ENCODE measurements around the gene PLCL2. TPM values are rescaled to one million over a fixed set of nuclear protein-coding genes. Genes with fewer than 3 reads are reported as not detected.

Gene PLCL2
- total RNA-seq, 1 experiment from 2014 or later = 32.1 TPM

GRCh38 chr3:17038900-17039553 lies 154.3 kb downstream of the PLCL2 start:
- Histone ChIP-seq H3T11ph (ENCODE audit: low read length) (no peak overlapping the region), H4K20me1 (ENCODE audit: control insufficient read depth, insufficient read depth, insufficient read length) (no peaks in the 10 kb centered on the region), H2AK5ac (ENCODE audit: insufficient read length, low read length) (no peak overlapping the region), H3K79me1 (ENCODE audit: insufficient read depth, low read depth, low read length, poor library complexity, severe bottlenecking) (no peaks in the 10 kb centered on the region), H4K5ac (ENCODE audit: insufficient read length, low read depth, low read length) (no peak overlapping the region), H3K23ac (ENCODE audit: insufficient read length, low read depth, low read length) (no peak overlapping the region), H2AFZ (ENCODE audit: low read length) (no peak overlapping the region), H2BK12ac (ENCODE audit: insufficient read length, low read depth, low read length) (no peak overlapping the region), H2BK15ac (ENCODE audit: low read depth, low read length) (no peak overlapping the region), H3K56ac (ENCODE audit: insufficient read length, low read depth, low read length) (no peak overlapping the region), H3K23me2 (ENCODE audit: insufficient read length, low read depth, low read length, poor library complexity, severe bottlenecking) (no peaks in the 10 kb centered on the region), H2BK120ac (ENCODE audit: low read depth, low read length, poor library complexity, severe bottlenecking) (no peak overlapping the region), H3K18ac (ENCODE audit: insufficient read length, low read depth, low read length) (no peak overlapping the region), H3K14ac (ENCODE audit: insufficient read depth, low read length) (no peak overlapping the region), H2BK20ac (ENCODE audit: low read depth, low read length, poor library complexity, severe bottlenecking) (no peak overlapping the region), H3K4me2 (ENCODE audit: insufficient read depth, insufficient read length, low read length) (no peak overlapping the region), H3K9ac (ENCODE audit: extremely low read depth, insufficient read length, low read length) (no peak overlapping the region), H4K91ac (ENCODE audit: insufficient read length, low read depth, low read length) (no peak overlapping the region), H3K9me3 (ENCODE audit: control insufficient read depth, low read depth, low read length) (no peaks in the 10 kb centered on the region), H3K27ac (ENCODE audit: insufficient read length, low read depth, low read length) (no peak overlapping the region), H4K8ac (replicated peaks; ENCODE audit: insufficient read length, low read depth, low read length) (no peak overlapping the region), H3K4me1 (ENCODE audit: insufficient read depth, low read length) (no peaks in the 10 kb centered on the region), H3K79me2 (ENCODE audit: insufficient read depth, low read length) (no peaks in the 10 kb centered on the region), H2BK5ac (ENCODE audit: insufficient read length, low read length) (no peak overlapping the region), H3K27me3 (ENCODE audit: insufficient read depth, low read length) (no peaks in the 10 kb centered on the region), H3K4ac (ENCODE audit: low read depth, low read length) (no peak overlapping the region)
- H3K36me3 Mint-ChIP-seq (ENCODE audit: insufficient read depth in 1 of 3, low read depth in 3 of 3) = peaks cover 0 to 2% (median 0%) of the 10 kb centered on the region in 3 experiments; a peak in 1 of 7 replicates
- DNase-seq = no peak
- peaks cover 8 to 15% of the 10 kb centered on the region in 2 experiments for H3K4me1 Mint-ChIP-seq
- TF ChIP-seq CTCF (conservative IDR thresholded peaks at IDR 0.05) = no peak
- WGBS (ENCODE audit: extremely low coverage, insufficient read length, low lambda C conversion rate) = no CpG with 5 or more reads among the region's 1 CpG
- no peak overlapping the region for H3K4me3 Mint-ChIP-seq
- H3K27ac Mint-ChIP-seq = no peak overlapping the region
- H3K9me3 Mint-ChIP-seq = no peaks in the 10 kb centered on the region
- H3K27me3 Mint-ChIP-seq (ENCODE audit: low read depth) = no peaks in the 10 kb centered on the region
